MM.1S (cell line): Measurements from ENCODE around the gene KHSRP.

Experiments
- DNase-seq: peaks from one replicate; pipeline ENCODE4 v3.0.0-alpha.2; 2015
- H2AFZ ChIP-seq: fragments of 300-600 bp; sonication (generic); 2 replicates; pipeline ENCODE4 v1.6.0; 2016; ENCODE audit warnings: antibody characterized with exemption, low read length
- H3F3A ChIP-seq: fragments of 300-600 bp; sonication (generic); 2 replicates; pipeline ENCODE4 v1.6.1; 2016; ENCODE audit warnings: mild to moderate bottlenecking, antibody characterized with exemption, low read length, moderate library complexity, mixed read lengths; ENCODE audit not compliant: insufficient read depth
- H3K27ac ChIP-seq: fragments of 300-600 bp; sonication (generic); 2 replicates; pipeline ENCODE4 v1.5.1; 2016; ENCODE audit warnings: mild to moderate bottlenecking, low read length
- H3K27me3 ChIP-seq: fragments of 300-600 bp; sonication (generic); replicated peaks from 2 replicates; pipeline ENCODE4 v1.6.0; 2016; ENCODE audit warnings: low read length; ENCODE audit not compliant: insufficient read depth
- H3K36me3 ChIP-seq: fragments of 300-600 bp; sonication (generic); replicated peaks from 2 replicates; pipeline ENCODE4 v1.6.1; 2016; ENCODE audit warnings: mild to moderate bottlenecking, low read length, mixed read lengths; ENCODE audit not compliant: insufficient read depth
- H3K4me1 ChIP-seq: fragments of 300-600 bp; sonication (generic); 2 replicates; pipeline ENCODE4 v1.6.1; 2016; ENCODE audit warnings: low read length, mixed read lengths
- H3K4me2 ChIP-seq: fragments of 300-600 bp; sonication (generic); 2 replicates; pipeline ENCODE4 v1.6.0; 2016; ENCODE audit warnings: low read depth, low read length
- H3K4me3 ChIP-seq: fragments of 300-600 bp; sonication (generic); 2 replicates; pipeline ENCODE4 v1.5.1; 2016; ENCODE audit warnings: low read length, mixed read lengths
- H3K79me2 ChIP-seq: fragments of 300-600 bp; sonication (generic); 2 replicates; pipeline ENCODE4 v1.6.1; 2016; ENCODE audit warnings: mixed run types, low read length, mixed read lengths
- H3K9ac ChIP-seq: fragments of 300-600 bp; sonication (generic); 2 replicates; pipeline ENCODE4 v1.6.1; 2016; ENCODE audit warnings: low read length, mixed read lengths
- H3K9me2 ChIP-seq: fragments of 300-600 bp; sonication (generic); replicated peaks from 2 replicates; pipeline ENCODE4 v1.6.1; 2016; ENCODE audit warnings: mild to moderate bottlenecking, low read length, mixed read lengths; ENCODE audit not compliant: insufficient read depth
- H3K9me3 ChIP-seq: fragments of 300-600 bp; sonication (generic); replicated peaks from 2 replicates; pipeline ENCODE4 v1.6.1; 2016; ENCODE audit warnings: mild to moderate bottlenecking, low read length, mixed read lengths; ENCODE audit not compliant: insufficient read depth
- H4K20me1 ChIP-seq: fragments of 300-600 bp; sonication (generic); 2 replicates; pipeline ENCODE4 v1.6.1; 2016; ENCODE audit warnings: mild to moderate bottlenecking, low read length, moderate library complexity, mixed read lengths; ENCODE audit not compliant: insufficient read depth
- EZH2 ChIP-seq: fragments of 300-600 bp; sonication (generic); optimal IDR thresholded peaks from 2 replicates; pipeline ENCODE3; 2017; ENCODE audit warnings: low read depth, mild to moderate bottlenecking, antibody characterized with exemption, low read length, mixed read lengths
- EZH2phosphoT487 ChIP-seq: fragments of 300-600 bp; sonication (generic); IDR thresholded peaks from 2 replicates; pipeline ENCODE4 v1.6.1; 2018; ENCODE audit warnings: antibody characterized with exemption, low read length
- TF ChIP-seq, protein P1 (sequence below): fragments of 300-600 bp; sonication (generic); IDR thresholded peaks from 2 replicates; pipeline ENCODE4 v1.5.1; 2016; ENCODE audit warnings: antibody characterized with exemption, low read length, mixed read lengths

The KHSRP gene

DNA sequence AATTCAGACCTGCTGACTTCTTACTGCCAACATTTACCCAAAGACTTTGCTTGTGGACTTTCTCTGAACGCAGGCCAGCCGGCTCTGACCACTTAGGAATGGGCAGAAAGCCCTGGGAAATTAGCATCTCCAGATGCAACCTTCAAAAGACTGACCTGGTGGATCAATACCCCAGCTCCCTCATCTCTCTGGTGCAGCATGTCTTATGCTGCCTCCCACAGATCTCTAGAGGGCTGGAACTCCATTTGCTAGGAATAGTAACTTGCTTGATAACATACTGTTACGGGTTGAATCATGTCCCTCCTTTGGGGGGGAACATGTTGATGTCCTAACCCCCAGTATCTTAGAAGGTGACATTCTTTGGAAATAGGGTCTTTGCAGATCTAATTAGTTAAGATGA is 21.8 kb upstream of the KHSRP start:
- Histone ChIP-seq H3K9me2 (no peaks in the 10 kb centered on the region), H2AFZ (no peak overlapping the region), H3K79me2 (no peaks in the 10 kb centered on the region), H3K4me2 (no peak overlapping the region), H4K20me1 (no peaks in the 10 kb centered on the region), H3K27ac (no peak overlapping the region), H3K36me3 (no peaks in the 10 kb centered on the region), H3K4me1 (no peaks in the 10 kb centered on the region), H3K9ac (no peak overlapping the region), H3F3A (no peaks in the 10 kb centered on the region), H3K27me3 (no peaks in the 10 kb centered on the region), H3K4me3 (no peak overlapping the region), H3K9me3 (no peaks in the 10 kb centered on the region)
- TF ChIP-seq EZH2: no peak
- TF ChIP-seq, protein P1, sequence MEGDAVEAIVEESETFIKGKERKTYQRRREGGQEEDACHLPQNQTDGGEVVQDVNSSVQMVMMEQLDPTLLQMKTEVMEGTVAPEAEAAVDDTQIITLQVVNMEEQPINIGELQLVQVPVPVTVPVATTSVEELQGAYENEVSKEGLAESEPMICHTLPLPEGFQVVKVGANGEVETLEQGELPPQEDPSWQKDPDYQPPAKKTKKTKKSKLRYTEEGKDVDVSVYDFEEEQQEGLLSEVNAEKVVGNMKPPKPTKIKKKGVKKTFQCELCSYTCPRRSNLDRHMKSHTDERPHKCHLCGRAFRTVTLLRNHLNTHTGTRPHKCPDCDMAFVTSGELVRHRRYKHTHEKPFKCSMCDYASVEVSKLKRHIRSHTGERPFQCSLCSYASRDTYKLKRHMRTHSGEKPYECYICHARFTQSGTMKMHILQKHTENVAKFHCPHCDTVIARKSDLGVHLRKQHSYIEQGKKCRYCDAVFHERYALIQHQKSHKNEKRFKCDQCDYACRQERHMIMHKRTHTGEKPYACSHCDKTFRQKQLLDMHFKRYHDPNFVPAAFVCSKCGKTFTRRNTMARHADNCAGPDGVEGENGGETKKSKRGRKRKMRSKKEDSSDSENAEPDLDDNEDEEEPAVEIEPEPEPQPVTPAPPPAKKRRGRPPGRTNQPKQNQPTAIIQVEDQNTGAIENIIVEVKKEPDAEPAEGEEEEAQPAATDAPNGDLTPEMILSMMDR: no peak
- TF ChIP-seq EZH2phosphoT487: no peak
- DNase-seq: no peak

DNA sequence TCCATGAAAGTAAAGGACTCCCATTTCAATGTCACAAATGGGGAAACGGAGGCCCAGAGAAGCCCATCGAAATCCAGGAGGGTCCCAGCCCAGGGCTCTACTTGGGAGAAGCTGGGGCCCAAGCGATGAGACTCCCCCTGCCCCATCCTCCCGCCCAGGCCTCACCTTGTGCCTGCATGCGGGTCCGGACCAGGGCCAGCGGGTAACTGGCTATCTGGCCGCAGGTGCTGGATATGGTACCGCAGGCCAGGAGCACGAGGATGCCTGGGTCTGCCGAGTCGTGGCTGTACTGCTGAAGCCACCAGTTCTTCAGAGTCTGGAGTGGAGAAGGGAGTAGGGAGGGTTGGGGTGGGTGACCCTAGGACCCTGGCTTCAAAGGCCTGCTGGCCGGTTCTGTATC is 19.4 kb upstream of the KHSRP start:
- TF ChIP-seq, protein P1: no peak
- TF ChIP-seq EZH2phosphoT487: no peak
- no peak for TF ChIP-seq EZH2
- Histone ChIP-seq H3K4me2 (no peak overlapping the region), H2AFZ (no peak overlapping the region), H3K4me1 (no peaks in the 10 kb centered on the region), H3K9ac (no peak overlapping the region), H3K27me3 (peaks cover 8% of the 10 kb centered on the region), H3K9me2 (no peaks in the 10 kb centered on the region), H3K9me3 (no peaks in the 10 kb centered on the region), H4K20me1 (no peaks in the 10 kb centered on the region), H3K27ac (no peak overlapping the region), H3K4me3 (no peak overlapping the region), H3K79me2 (no peaks in the 10 kb centered on the region), H3K36me3 (no peaks in the 10 kb centered on the region), H3F3A (no peaks in the 10 kb centered on the region)
- DNase-seq: no peak

DNA sequence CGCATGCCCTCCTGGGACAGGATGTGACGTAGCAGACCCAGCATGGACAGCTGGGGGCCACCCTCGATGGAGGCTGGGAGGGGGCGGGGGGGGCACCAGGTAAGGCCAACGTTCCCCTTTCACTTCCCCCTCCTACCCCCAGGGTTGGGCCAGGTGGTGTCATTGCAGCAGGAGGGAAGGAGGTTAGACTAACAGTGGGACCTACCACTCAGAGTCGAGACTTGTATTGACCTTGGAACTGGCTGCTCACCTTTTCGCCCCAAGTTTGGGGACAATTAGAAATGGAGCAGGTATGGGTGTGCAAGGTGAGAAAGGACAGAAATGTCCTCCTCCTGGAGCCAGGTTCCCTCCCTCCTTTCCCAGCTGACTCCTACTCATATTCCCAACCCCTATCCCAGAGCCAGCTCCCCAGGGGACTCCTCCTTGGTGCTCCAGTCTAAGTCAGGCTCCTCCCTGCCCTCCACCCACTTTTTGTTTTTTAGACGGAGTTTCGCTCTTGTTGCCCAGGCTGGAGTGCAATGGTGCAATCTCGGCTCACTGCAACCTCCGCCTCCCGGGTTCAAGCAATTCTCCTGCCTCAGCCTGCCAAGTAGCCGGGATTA is 17.6 kb upstream of the KHSRP start:
- H3K9me2 ChIP-seq: no peaks in the 10 kb centered on the region
- no peaks in the 10 kb centered on the region for H3K36me3 ChIP-seq
- no peak overlapping the region for H3K9ac ChIP-seq
- no peaks in the 10 kb centered on the region for H3K4me1 ChIP-seq
- no peaks in the 10 kb centered on the region for H4K20me1 ChIP-seq
- peaks cover 15% of the 10 kb centered on the region for H3K27me3 ChIP-seq
- TF ChIP-seq EZH2: no peak
- TF ChIP-seq EZH2phosphoT487: no peak
- TF ChIP-seq, protein P1: no peak
- DNase-seq: no peak
- H3K9me3 ChIP-seq: no peaks in the 10 kb centered on the region
- no peak overlapping the region for H2AFZ ChIP-seq
- H3F3A ChIP-seq: no peaks in the 10 kb centered on the region
- no peak overlapping the region for H3K27ac ChIP-seq
- no peaks in the 10 kb centered on the region for H3K79me2 ChIP-seq
- no peak overlapping the region for H3K4me2 ChIP-seq
- no peak overlapping the region for H3K4me3 ChIP-seq
